ENCODE data around the gene VWA3A. TPM values are rescaled to one million over a fixed set of nuclear protein-coding genes. Genes with fewer than 3 reads are reported as not detected.

The VWA3A gene
- total and polyA plus RNA-seq, 2 experiments from 2014 or later: 0.45 TPM; not detected in 1

- TF ChIP-seq ZNF462 (CRISPR knock-in tag; IDR thresholded peaks at IDR 0.05) (no peak), POLR2AphosphoS5 (IDR thresholded peaks at IDR 0.05; ENCODE audit: low read depth) (no peak)
Measured at GRCh38 chr16:22164482-22164881, 72.1 kb downstream of the VWA3A start (continued).

DNA sequence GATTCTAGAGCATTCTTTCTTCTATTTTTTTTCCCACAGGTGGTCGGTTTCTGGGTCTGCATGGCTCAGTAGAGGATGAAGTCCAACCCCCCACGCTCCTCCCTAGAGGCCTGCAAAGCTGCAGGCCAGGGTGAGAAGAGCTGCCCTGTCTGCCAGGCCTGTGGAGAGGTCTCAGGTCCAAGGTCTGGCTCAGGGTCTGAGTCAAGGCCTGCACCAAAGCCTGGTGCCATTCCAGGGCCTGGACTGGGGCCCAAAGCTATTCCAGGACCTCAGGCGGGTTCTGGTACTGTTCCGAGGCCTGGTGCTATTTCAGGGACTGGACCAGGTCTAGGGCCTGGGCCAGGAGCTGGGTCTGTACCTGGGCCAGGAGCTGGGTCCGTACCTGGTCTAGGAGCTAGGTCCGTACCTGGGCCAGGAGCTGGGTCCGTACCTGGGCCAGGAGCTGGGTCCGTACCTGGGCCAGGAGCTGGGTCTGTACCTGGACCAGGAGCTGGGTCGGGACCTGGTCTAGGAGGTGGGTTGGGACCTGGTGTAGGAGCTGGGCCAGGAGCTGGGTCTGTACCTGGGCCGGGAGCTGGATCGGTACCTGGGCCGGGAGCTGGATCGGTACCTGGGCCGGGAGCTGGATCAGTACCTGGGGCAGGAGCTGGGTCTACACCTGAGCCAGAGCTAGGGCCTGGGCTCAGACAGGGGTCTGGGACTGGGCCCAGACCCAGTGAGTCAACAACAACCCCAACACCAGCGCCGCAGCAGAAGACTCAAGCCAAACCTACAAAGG, 73.4 kb downstream of the VWA3A start:
- peaks cover 7% of the 10 kb centered on the region; the same call in 1 of the 2 replicates for H3K9me2 ChIP-seq (ENCODE audit: insufficient read depth)
- H3K79me2 ChIP-seq (replicated peaks; ENCODE audit: insufficient read depth): no peaks in the 10 kb centered on the region
- Mint-ChIP-seq H3K36me3 (ENCODE audit: low read depth) (peaks cover 4% of the 10 kb centered on the region; the same call in 2 of the 3 replicates), H3K4me3 (no peak overlapping the region), H3K27me3 (ENCODE audit: insufficient read depth, low read depth, poor library complexity) (peaks cover 5% of the 10 kb centered on the region), H3K9me3 (no peaks in the 10 kb centered on the region; the same call in 2 of the 3 replicates), H3K27ac (no peak overlapping the region), H3K4me1 (no peaks in the 10 kb centered on the region)
- no peak overlapping the region for H3K4me3 ChIP-seq
- DNase-seq (ENCODE audit: low spot score) (no peak), ATAC-seq (no peak)
- no peak for TF ChIP-seq CREB1 (CRISPR knock-in tag; IDR thresholded peaks at IDR 0.05; ENCODE audit: low read depth)
- TF ChIP-seq STAT1 (IDR thresholded peaks at IDR 0.05; ENCODE audit: unreplicated experiment): no peak
- H4K20me1 ChIP-seq (replicated peaks; ENCODE audit: insufficient read depth): no peaks in the 10 kb centered on the region
- no peak overlapping the region for H3K27ac ChIP-seq (ENCODE audit: low read depth)
- H3K4me2 ChIP-seq: no peak overlapping the region
- 0 out of 2 replicates have a peak, but pooled peaks cover 6% of the 10 kb centered on the region for H3F3A ChIP-seq (replicated peaks; ENCODE audit: low read depth)
- H3K27me3 ChIP-seq (ENCODE audit: insufficient read depth): peaks cover 26% of the 10 kb centered on the region
- H3K4me1 ChIP-seq (ENCODE audit: insufficient read depth): no peaks in the 10 kb centered on the region; the same call in none of the 2 replicates
- H2AFZ ChIP-seq: no peak overlapping the region
- no peaks in the 10 kb centered on the region for H3K36me3 ChIP-seq (ENCODE audit: insufficient read depth)
